GM19240 (cell line): ENCODE data around the gene BCL2.

Source experiments
- DNase-seq: peaks from one replicate; pipeline ENCODE4 v3.0.0; 2011; ENCODE audit warnings: low spot score; ENCODE audit not compliant: insufficient read length

BCL2 gene

GRCh38 chr18:63120620-63121019 lies 198.9 kb downstream of the BCL2 start:
- DNase-seq, result no peak

DNA sequence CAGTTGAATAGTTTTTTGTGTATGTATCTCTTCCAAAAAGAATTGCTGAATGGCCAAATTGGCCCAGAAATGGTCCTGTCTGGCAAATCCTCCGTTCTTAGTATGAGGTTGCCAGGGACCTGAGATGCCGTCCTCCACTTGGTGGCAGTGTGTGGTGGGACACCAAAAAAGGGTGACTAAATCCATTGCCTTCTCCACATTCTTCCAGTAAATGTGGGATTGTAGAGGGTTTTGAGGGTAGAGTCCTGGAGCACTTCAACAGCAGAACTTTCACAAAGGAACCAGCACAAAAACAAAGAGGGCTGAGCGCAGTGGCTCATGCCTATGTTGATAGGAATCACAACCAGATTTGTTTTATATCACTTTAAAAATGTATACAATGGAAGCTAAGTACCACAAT lies 199.9 kb downstream of the BCL2 start:
- DNase-seq, result no peak

DNA sequence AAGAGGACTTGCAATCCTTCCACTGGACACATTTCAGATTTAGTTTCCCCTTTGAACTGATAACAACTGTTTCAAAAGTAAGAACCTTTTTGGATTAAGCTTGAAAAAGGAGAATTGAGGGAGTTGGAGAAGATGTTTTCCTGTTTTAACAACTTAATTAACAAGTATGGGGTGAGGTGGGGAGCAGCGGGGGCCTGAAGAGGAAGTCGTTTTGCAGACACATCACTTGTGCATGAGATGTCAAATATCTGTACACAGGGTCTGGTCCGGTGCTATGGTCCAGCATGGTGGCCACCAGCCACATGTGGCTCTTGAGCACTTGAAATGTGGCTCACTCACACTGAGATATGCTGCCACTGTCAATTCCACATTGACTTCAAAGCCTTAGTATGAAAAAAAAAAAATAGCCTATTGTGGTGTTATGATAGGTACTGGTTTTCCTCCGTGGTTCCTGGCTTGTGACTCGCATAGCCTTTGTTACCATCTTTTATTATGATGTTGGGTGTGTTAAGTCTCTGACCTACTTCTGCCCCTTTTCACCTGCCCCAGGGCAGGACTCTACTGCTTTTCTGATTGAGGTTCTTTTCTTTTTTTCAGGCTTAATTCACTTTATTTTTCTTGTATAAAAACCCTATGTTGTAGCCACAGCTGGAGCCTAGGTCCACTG lies 205.5 kb downstream of the BCL2 start:
- no peak for DNase-seq

DNA sequence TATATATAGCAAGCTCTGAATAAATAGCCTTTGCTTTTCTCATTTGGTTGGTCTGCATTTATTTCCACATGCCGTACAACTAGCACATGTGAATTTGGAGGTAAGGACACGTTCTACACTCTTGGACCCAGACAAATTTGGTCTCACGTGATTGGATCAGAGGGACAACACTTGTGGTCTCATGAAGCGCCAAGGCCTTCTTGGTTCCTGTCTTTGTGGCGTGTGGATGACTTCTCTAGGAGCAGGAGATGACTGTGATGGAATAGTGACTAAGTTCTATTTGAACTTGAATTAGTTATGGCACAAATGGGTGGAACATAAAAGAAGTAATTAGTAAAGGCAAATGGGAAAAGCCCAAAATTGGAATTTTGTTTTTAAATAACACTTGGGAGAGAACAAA lies 206.9 kb downstream of the BCL2 start:
- no peak for DNase-seq

DNA sequence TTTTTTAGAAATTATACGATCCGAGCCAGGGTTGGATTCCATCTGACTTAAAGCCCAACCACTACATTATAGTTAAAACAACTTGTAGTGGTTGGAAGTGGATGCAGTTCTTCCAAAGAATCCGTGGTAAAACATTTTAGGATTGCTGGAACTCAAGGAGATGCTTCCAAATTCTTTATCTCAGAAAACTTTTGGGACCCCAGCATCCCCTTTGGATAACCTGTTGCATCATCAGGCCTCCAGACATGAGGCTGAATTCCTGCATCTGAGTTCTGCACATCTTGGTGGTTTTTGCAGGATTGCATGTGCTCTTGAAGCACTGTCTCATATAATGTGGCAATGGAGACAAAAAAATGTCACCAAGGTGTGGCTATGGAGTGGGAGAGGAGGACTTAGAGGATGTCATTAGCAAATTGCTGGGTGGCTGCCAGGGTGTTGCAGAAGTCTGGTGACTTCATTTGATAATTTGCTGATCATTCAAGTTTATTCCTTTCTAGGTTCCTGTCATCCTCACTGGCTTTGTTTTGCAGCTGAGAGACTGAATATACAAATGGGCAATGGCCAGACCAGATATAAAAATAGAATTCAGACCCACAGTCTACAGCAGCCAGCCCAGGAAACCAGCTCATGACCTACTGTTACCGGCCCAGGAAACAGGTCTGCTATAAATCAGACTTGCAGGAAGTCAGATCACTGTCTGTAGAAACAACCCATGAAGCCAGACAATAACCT lies 207.7 kb downstream of the BCL2 start:
- no peak for DNase-seq

GRCh38 chr18:63109802-63110201 lies 209.8 kb downstream of the BCL2 start:
- DNase-seq, result no peak

DNA sequence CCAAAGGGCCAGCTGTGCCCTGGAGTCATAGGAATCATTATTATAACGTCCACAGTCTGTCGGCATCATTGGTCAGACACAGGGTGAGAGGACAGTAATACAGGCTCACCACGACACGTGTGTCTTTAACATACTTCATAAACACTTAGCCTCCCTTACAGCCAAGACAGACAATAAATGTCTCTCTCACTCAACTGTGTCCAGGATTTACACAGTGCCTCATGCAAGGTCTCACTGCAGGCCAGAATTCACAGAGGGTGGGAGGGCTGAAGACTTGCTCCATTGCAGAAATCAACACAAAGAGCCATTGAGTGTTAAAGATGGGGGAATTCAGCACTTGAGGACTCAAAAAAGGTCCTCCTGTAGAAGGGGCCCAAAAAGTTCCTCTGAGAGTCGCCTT lies 210.5 kb downstream of the BCL2 start:
- DNase-seq, result no peak

DNA sequence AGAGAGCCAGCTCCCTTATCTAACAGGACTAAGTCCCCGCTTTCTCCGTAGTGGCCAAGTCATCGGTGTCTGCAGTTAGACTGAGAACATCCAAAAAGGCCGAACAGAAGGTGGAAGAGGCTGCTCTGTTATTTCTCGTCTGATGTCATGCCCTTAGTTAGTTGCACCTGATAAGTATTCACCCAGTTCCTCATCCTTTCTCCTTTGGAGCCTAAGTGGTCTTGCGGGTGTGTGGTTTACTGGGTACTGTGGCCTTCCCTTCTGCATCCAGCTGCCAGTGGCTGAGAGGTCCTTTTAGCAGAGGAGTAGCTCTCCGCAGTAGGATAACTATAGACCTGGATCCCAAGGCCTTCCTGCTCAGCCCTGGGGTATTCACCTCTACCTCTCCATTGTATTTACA lies 211.6 kb downstream of the BCL2 start:
- DNase-seq, result no peak

GRCh38 chr18:63107171-63107845 lies 212.3 kb downstream of the BCL2 start:
- DNase-seq, result no peak

- no peak for DNase-seq
Observed at GRCh38 chr18:63106727-63107126, 212.8 kb downstream of the BCL2 start.

DNA sequence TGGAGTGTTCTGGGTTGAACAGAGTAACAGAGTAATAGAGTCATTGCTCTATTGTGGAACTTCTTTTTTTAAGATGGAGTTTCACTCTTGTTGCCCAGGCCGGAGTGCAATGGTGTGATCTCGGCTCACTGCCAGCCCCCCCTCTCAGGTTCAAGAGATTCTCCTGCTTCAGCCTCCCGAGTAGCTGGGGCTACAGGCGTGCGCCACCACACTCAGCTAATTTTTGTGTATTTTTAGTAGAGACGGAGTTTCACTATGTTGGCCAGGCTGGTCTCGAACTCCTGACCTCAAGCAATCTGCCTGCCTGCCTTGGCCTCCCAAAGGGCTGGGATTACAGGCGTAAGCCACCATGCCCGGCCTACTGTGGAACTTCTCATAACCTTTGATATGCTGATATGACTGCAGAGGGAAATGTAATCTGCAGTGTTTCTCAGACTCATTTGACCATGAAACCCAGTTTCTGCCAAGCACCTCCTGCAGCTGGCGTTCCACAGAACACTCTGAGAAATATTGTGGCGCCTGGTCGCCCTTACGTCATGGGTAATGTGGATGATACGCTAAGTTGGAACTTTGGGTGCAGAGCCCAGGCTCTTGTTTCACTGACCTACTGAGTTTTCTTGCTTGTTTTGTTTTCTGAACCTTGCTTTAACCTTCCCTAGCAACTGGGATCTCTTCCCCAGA lies 213.8 kb downstream of the BCL2 start:
- DNase-seq, result peak; percentile 22

DNA sequence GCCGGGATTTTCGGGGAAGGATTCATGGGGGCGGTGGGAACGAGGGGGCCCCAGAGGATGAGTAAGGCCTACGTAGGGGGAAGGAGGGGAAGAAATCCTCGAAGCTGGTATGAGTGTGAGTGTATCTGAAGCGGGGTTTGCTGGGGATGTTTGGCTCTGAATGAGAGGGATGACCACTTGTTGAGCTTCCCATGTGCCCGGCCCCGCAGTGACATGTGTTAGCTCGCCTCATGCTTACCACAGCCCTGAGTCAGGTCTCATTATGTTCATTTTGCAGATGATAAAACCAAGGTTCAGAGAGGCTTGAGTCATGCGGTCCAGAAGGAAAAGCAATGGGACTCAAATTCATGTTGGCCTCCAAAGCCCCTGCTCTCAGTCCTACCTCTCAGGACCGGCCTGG lies 214.7 kb downstream of the BCL2 start:
- no peak for DNase-seq

GRCh38 chr18:63102941-63103744 lies 216.4 kb downstream of the BCL2 start:
- DNase-seq, result no peak

DNA sequence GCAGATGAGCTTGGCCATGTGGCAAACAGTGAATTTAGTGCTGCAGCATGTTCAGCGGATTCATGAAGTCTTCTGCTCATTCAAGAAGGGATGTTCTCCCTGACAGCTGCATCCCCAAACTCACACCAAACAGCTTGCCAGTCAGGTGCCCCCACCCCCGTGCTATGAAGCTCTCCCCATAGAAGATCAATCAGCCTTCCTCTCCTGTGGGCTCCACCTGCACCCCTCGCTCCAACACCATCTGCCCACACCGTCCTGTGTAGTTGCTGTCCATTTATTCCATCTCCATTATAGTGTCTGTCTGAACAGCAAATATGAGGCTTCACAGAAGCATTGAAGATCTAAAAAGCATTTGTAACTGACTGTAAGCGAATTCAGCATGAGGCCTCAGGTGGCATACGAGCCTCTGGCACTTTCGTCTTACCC lies 218.9 kb downstream of the BCL2 start:
- no peak for DNase-seq

GRCh38 chr18:63099848-63100629 lies 219.5 kb downstream of the BCL2 start:
- no peak for DNase-seq

GRCh38 chr18:63099091-63099840 lies 220.3 kb downstream of the BCL2 start:
- no peak for DNase-seq

DNA sequence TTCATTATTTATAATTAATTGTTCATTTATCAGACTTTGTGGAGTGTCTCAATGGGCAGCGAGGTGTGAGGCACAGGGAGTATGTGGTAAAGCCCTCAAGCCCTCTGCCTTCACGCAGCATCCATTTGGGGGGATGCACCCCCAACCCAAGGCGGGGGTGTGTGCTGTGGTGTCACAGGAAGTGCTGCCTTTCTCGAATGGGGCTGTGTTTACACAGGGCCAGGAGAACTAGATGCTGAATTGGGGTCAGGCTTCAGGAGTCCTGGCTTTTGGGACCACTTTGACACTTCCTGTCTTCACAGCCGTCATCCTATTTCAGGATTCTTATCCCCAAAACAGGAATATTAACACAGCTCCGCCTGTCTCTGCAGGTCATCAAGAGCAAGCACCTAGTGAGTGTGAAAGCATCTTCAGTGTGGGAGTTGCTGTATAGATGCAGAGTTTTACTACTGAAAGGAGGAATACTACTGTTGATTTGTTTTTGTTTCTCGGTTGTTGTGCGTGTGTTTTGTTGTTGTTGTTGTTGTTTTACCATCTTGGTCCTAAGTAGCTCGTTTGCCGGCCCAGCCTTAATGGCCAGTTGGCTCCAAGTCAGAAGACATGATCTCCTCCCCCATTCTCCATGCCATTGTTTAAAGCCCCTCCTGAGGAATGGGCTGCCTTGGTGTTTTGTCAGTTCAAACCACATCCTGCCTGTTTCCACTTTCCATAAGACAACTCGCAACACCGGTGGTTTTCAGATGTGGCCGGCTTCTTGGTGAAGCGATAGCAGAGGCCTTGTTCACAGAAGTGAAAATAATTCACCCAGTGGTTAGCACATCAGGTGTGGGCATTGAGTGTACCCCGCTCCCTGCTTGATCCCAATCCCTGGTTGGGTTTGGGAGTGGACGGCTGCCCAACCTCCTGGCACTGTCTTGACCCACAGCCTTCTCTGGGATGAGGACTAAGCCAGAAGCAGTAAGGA lies 221.3 kb downstream of the BCL2 start:
- peak; percentile 65 for DNase-seq

DNA sequence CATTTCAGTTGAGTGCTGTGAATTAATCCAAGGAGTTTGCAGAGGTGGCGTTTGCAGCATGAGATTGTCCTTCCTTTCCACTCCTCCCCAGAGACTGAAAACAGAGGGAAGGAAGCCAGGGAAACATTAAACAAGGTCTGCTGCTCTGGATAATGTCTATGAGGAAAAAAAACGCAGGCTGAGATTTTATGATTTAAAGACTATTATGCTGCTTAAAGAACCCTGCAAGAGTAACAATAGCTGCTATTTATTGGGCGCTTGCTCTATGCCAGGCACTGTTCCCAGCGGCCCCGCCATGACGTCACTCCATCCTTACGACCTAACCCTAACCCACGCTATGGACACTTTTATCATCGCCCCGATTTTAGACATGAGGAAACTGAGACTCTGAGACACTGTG lies 222.4 kb downstream of the BCL2 start:
- DNase-seq, result no peak
